HG02840 (cell line): Measurements from ENCODE around the gene MEGF6.

ENCODE experiments used
- ATAC-seq: cut with Tn5 transposase; IDR thresholded peaks from one replicate; pipeline ENCODE4 v1.9.1; 2021; ENCODE audit warnings: mild to moderate bottlenecking, moderate library complexity, moderate number of reproducible peaks; ENCODE audit not compliant: unreplicated experiment, low FRiP score

The MEGF6 gene

DNA sequence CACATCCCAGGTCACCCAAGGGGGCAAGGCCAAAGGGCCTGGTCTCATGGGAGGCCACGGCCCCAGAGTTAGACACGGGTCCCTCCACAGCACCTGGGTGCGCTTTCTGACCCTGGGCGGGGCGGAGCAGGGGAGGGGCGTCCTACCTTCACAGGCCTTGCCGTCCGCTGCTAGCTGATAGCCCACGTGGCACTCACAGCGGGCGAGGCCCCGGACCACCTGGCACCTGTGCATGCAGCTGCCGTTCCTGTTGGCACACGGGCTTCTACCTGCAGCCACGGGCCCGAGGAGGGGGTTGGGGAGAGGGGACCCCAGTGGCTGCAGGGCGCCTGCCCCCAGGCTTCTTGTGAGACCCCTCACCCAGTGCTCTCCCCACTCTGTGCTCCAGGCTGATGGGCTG is 96.9 kb downstream of the MEGF6 start:
- ATAC-seq: no peak

DNA sequence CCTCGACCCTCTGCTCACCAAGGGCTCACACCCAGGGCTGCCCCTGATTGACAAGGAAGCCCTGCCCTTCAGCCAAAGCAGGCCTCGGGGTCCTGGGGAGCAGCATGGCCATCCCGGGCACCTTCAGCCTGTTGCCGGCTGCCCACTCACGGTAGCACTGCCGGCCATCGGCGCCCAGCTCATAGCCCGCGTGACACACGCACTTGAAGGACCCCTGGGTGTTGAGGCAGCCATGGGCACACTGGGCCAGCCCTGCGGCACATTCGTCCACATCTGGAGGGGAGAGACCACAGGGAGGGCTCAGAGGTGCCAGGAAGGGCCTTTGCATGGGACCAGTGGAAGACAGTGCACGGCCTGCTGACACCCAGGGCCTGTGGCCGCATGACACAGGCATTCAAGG is 99.5 kb downstream of the MEGF6 start:
- no peak for ATAC-seq

DNA sequence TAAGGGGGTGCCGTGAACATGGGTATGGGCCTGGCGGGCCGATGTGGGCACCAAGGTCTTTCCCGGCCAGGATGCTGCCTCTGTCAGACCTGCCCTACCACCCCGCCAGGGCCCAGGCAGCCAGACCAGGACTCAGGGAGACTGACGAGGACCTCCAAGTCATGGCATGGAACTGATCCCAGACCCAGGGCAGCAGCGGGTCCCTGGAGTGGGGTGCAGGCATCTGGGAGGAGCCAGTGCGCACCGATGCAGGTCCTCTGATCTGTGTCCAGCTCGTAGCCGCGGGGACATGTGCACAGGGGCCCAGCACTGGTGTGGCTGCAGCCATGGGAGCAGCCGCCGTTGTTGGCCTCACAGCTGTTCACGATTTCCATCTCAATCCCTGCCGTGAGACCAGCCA is 100.0 kb downstream of the MEGF6 start:
- no peak for ATAC-seq

DNA sequence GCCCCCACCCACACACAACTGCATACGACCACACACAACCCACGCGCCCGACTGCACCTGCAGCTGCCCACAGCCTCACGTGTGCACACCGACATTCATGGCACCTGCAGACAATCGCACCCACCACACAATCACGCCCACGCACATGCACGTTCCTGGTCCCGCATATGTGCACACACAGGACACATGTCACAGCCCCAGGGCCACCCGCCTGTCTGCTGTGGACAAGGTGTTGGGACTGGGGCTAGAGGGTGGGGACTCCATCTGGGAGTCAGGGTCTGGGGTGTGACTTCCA is 100.4 kb downstream of the MEGF6 start:
- ATAC-seq: no peak

DNA sequence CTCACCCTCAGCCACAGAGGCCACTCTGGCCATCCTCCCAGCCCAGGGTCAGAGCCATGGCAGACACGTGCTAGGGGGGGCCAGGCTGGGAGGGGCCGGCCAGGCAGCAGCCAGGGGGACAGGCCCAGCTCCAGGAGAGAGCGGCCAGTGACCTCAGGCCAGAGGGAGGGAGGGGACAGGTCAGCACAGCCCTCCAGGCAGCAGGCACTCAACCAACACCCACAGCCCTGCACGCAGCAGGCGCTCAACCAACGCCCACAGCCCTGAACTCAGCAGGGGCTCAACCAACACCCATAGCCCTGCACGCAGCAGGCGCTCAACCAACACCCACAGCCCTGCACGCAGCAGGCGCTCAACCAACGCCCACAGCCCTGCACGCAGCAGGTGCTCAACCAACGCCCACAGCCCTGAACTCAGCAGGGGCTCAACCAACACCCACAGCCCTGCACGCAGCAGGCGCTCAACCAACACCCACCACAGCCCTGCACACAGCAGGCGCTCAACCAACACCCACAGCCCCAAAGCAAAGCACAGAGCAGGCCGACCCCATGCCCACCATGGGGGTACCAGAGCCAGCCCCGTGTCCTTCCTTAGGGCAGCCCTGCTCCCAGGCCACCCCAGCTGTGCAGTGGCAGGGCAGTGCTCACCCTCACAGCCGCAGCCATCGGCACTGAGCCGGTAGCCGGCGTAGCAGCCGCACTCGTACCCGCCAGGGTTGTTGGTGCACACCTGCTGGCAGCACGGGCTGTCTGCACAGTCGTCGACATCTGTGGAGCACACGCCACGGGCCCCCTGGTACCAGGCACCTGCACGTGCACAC is 101.0 kb downstream of the MEGF6 start:
- ATAC-seq: no peak

DNA sequence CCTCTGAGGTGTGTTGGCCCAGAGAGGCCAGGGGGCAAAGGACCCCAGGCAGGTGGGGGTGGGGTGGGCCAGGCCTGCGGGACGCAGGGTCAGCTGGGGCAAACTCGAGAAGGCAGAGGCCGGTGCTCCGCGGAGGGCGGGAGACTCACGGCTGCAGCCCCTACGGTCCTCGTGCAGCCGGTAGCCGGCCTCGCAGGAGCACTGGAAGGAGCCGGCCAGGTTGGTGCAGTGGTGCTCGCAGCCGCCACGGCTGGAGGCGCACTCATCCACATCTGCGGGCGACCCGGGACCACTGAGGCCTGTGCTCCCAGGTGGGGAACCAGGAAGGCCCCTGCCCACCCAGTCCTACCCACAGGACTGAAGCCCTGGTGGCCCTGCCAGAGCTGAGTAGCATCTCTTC is 101.6 kb downstream of the MEGF6 start:
- ATAC-seq: no peak

DNA sequence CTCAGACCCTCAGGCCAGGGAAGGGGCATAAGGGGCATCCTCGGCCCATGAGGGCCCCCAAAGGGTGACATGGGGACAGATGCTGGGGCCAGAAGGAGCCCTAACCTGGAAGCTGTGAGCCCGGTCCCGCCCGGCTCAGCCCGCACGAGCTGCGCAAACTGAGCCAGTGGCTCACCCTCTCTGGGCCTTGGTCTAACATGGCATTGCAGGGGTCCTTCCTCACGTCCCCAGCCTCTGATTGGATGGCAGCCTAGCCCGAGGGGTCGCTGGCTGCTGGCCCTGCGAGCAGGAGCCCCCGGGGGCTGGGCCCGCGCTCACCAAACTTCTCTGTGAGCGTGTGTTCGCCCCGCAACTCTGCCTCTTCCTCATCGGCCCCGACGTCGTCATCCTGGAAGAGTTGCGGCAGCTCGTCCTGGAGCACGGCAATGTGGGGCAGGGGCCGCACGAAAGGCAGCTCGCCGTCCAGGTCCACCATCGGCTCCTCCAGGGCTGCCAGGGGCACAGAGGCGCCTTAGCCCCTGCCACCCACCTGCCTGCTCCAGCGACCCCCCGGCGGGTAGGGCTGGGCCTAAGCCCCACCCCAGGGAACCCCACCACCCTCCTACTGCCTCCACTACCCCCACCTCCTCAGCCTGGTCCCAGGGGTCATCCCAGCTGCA is 102.4 kb downstream of the MEGF6 start:
- ATAC-seq: no peak

DNA sequence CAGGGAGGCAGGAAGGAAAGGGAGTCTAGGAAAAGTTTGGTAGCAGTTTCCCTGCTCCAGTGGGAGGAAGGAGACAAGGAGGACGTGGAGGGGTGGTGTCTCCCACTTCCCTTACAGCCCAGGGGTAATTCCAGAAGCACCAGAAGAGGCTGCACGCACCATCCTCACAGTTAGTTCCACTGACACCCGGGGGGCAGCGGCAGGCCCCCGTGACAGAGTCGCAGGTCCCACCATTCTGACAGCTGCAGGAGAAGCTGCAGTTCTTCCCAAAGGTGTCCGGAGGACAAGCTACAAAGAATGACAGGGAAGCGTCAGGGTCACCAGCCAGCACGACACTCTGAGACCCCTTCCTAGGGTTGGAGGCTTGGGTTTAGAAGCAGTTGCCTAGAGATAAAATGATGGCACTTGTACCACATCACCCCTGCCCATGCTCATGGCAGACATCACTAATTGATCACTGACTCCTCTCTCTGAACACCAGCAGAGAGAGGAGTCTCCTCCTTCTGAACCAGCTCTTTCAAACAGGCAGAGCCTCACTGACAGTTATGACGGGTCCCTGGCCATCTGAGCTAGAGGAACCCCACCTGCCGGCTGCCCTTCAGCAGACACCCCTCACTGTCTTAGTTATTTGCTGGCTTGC is 103.6 kb downstream of the MEGF6 start:
- ATAC-seq: no peak

DNA sequence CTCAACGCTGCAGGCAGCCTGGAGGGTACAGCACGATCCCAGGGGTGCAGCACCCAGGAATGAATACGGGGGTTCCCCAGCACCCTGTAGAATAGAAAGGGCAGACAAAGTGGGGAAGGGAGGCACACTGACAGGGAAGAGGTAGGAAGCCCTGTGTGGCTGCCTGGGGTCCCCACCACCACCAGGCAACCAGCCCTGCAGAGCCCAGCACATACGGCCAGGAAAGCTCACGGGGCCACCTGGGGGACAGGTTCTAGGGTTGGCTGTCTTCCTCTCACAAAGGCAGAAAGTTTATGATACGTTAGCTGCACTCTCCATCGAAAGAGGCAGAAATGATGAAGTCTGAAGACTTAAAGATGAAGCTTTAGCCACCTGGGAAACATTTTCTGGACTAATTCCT is 104.4 kb downstream of the MEGF6 start:
- no peak for ATAC-seq

DNA sequence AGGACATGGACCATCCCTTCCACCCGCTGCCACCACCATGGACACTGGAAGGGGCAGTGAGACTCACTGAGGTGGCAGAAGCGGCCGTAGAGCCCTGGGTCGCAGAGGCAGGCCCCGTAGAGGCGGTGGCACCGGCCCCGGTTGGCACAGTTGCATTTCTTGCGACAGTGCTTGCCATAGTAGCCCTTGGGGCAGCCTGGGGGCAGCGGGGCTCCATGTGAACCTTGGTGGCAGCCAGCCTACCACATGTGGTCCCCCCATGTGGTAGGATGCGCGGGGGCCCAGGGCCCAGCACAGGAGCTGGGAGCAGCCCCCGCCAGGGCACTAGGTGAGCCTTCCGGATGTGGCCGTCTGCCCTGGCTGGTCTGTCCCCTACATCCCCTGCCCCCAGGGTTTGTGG is 105.3 kb downstream of the MEGF6 start:
- no peak for ATAC-seq

DNA sequence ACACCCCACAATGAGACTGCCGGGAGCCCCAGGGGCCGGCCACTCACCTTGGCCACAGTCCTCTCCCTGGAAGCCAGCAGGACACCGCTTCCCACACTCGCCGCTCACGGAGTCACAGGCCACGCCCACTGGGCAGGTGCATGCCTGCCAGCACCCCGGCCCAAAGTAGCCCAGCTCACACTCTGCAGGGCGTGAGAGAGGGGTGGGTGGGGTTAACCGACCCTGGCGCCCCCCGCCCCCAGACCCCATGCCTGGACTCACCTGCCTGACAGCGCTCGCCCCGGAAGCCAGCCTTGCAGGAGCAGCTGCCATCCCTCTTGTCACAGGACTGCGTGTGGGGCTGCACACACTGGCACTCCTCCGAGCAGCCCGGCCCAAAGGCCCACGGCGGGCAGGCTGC is 106.1 kb downstream of the MEGF6 start:
- no peak for ATAC-seq

DNA sequence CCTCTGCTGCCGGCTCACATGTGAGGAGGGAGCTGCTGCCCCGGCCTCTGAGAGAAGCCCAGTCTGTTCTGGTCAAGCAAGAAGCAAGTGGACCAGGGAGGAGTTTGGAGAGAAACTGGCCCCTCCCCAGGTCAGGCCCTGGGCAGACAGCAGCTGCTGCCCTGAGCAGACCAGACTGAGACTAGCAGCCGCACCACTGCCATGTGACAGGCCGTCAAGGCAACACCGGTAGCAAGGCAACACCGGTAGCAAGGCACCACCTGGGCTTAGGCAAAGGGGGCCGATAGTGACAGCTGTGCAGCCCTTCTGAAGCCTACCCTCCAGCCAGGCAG is 106.5 kb downstream of the MEGF6 start:
- ATAC-seq: no peak

DNA sequence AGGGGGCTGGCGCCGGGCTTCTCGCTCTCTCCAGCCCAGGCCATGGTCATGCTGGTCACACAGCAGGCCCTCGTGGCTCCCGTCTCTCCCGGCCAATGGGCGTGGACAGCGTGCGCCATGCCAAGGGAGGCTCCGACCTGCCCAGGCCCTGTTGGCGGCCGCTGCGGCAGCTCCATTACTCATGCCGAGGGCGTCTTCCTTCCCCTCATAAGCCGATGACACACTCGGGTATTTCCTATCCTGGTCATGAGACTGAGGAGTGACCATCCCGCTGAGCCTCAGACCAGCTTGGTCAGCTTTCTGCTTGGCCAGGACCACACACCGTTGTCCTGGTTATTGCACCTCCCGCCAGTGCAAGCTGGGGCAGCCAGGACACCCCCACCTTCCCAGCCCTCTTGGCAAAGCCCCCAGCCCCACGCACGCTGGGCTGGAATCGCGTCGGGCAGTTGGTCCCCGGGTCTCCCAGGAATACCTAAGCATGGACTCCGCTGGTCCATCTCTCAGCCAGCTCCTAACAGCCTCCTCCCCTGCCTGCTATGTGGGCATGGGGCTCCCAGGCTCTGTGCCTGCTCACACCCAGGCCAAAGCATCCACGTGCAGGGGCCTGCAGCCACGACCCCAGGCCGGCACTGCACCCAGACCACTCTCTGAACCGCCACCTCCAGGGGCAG is 107.0 kb downstream of the MEGF6 start:
- ATAC-seq: no peak

DNA sequence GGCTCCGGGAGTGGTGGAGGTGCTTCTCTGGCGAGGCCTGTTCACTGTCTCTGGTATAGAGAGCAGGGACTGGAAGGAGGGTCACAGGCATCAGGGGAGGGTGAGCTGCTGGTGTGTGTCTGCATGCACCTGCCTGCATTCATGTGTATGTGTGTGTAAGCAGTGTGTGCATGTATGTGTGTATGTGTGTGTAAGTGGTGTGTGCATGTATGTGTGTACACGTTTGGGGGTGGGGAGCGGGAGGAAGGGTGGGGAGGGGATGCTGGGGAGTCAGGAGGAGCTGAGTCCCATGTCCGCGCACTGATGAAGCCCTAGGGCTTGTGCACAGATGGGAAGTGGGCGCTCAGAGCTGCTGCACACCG is 107.8 kb downstream of the MEGF6 start:
- ATAC-seq: no peak

DNA sequence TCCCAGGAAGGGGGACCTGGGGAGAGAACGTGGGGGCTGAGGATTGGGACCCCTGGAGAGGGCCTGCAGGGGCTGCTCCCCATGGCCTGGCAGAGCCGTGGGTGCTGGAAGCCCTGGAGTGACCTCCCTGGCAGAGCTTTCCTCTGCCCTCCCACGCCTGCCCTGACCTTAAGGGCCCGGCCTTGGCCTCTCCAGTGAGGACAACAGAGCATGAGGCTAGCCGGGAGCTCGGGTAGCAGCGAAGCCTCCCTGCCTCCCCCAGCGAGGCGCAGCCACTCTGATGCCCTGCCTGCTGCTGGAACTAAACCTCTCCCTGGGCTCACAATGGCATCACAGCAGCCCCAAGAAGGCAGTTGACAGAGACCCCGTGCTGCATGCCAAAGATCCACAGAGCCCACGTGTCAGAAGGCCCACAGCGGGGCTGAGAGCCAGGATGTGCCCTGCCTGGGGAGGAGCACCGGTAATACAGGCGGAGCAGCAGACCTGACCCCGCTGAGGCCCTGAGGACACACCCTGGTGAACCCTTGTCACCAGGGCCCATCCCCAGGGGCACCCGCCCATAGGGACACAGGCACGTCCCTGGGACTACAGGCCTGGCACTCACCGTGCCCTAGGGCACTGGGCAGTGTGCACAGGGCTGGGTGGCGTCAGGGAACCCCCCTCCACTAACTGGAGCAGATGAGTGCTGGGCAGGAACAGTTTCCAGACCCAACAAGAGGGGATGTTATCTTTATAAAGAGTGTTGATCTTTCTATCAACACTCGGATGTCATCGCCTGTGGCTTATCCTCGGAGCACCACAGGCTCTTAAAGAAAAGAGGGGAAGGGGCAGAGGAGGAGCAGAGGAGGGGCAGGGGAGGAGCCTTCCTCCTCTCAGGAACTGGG is 108.4 kb downstream of the MEGF6 start:
- no peak for ATAC-seq

DNA sequence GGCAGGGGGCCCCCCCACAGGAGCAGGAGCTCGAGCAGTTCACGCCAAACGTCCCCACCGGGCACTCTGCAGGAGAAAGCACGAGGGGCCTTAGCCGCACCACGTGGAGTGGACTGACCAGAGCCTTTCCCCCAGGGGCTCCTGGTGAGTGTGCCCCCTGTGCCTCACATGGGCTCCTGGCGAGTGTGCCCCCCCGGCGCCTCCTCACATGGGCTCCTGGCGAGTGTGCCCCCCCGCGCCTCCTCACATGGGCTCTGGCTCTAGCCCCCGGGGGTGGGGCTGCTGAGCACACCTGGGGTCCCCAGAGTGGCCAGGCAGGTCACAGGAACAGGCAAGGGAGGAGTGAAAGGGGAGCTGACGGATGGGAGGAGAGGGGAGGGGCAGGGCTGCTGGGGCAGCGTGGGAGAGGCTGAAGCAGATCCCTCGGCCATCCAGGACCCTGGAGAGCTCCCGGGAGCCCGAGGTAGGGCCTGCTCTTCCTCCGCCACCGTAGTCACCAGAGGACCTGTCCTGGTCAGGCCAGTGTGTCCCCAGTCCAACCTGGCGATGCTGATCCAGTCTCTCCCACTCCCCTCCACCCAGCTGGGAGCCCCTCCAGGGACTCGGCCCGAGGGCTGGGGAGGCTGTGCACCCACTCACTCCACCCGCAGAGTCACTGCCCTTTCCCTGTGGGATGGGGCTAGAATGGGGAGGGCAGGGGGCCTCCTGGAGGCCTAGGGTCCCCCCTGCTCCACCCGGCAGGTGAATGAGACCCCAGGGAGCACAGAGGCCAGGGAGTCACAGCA is 109.3 kb downstream of the MEGF6 start:
- ATAC-seq: no peak

DNA sequence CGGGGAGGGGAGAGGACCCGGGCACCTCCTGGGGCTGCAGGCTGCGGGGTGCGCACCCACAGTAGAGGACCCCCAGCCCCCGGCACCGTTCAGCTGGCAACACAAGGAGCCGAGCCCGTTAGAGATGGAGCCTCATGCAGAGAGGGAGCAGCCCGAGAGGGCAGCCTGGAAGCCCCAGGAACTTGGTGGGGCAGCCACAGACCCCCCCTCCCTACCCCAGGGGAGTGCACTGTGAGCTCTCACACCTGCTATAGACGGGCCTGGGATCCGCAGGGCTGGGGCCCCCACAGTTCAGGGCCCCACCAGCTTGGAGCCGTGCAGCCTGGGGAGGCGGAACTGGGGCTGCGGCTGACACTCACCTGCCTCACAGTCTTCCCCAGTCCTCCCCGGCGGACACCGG is 109.9 kb downstream of the MEGF6 start:
- ATAC-seq: no peak

DNA sequence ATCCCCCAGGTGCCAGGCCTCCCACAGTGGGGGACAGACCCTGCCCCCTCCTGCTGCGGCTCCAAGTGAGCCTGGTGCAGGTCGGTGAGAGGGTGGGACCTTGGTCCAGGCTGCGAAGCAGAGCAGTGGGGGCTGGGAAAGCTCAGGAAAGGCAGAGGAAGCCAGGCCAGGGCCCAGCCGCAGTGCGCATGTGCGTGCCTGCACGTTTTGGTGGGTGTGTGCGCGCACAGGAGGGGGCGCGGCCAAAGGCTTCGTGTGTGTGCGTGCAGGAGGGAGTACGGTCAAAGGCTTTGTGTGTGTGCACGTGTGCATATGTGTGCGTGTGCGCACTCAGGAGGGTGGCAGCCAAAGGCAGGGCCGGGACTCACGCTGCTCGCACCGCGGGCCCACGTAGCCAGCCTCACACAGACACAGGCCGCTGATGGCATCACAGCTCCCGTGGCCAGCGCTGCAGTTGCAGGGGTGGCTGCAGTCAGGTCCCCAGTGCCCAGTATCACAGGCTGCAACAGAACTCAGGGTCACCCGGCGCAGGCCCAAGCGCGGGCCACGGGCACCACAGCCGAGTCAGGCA is 111.0 kb downstream of the MEGF6 start:
- no peak for ATAC-seq

DNA sequence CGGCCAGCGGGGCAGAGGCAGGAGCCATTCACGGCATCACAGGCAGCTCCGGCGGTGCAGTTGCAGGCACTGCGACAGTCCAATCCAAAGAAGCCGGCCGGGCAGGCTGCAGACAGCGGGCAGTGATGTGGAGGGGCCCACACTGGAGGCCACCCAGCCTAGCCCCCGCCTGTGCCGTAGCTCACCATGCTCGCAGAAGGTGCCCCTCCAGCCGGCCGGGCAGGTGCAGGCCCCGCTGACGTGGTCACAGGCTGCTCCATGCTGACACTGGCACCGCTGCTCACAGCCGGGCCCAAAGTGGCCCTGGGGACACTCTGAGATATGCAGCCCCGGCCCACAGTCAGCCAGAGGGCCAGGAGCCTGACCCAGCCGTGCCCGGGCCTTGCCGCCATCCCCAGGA is 111.7 kb downstream of the MEGF6 start:
- ATAC-seq: no peak

DNA sequence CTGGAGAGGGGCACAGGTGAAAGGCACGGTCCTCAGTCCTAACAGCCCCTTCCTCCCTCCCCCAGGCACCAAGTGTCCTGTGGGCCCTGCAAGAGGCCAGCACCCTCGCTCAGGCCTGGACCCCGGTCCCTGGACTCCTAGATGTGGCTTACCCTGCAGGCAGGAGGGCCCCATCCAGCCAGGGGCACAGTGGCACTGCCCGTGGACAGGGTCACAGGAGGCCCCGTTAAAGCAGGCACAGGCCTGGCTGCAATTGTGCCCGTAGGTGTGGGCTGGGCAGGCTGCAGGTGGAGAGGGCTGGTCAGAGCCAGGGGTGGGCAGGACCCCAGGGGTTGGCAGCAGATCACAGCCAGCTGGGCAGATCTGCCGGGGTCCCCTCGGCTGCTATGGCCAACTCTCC is 112.3 kb downstream of the MEGF6 start:
- no peak for ATAC-seq
